Measurements from ENCODE around the gene DEFB127.

DNA sequence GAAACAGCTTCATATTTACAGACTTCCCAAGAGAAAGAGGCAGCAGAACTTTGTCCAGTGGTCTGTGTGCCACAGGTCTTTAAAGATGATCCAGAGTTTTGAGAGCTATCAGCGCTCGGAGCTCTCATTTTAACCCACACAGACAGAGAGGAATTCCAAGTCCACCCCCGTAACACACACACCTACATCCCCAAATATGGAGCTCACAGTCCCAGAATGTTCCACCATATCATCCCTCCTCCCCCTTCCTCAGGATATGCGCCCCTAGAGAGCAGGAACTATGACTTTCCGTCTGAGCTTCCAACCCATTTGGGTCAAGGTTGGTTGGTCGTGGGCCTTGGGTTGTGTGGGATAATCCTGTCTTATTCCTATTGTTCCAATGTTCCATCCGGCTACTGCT, 32.4 kb downstream of the DEFB127 start, which contains the start of gene DEFB128:
- TF ChIP-seq, protein P1, sequence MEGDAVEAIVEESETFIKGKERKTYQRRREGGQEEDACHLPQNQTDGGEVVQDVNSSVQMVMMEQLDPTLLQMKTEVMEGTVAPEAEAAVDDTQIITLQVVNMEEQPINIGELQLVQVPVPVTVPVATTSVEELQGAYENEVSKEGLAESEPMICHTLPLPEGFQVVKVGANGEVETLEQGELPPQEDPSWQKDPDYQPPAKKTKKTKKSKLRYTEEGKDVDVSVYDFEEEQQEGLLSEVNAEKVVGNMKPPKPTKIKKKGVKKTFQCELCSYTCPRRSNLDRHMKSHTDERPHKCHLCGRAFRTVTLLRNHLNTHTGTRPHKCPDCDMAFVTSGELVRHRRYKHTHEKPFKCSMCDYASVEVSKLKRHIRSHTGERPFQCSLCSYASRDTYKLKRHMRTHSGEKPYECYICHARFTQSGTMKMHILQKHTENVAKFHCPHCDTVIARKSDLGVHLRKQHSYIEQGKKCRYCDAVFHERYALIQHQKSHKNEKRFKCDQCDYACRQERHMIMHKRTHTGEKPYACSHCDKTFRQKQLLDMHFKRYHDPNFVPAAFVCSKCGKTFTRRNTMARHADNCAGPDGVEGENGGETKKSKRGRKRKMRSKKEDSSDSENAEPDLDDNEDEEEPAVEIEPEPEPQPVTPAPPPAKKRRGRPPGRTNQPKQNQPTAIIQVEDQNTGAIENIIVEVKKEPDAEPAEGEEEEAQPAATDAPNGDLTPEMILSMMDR (IDR thresholded peaks at IDR 0.05 in 8 of 11, conservative IDR thresholded peaks at IDR 0.05 in 3 of 11), result no peak
- no peak for TF ChIP-seq POLR2AphosphoS5 (IDR thresholded peaks at IDR 0.05)
